IMR-90 (cell line): ENCODE measurements around the gene MGRN1. TPM values are rescaled to one million over a fixed set of nuclear protein-coding genes. Genes with fewer than 3 reads are reported as not detected.
A peak's percentile ranks its signal among the peaks of the same experiment; 100 is the strongest.

Source experiments
- ATAC-seq: fragments of 200-7000 bp; cut with Tn5 transposase; 2 replicates; pipeline ENCODE4 v1.9.1; 2020; ENCODE audit warnings: low read depth, mild to moderate bottlenecking, moderate library complexity
- BruUV-seq: library from RNA; stranded (reverse); fragments of 400-500 nt; replicated peaks from 2 replicates; lab custom pipeline; 2021; lab: Mats Ljungman, UMichigan
- CTCF ChIA-PET: fragments of 300-600 bp; formaldehyde crosslinking; extraction: SDS; loops from one replicate; lab custom pipeline; 2021; ENCODE audit warnings: antibody characterized with exemption; lab: Yijun Ruan, JAX
- POLR2A ChIA-PET: fragments of 300-600 bp; sonication (Branson Sonifier 250); formaldehyde crosslinking; loops from one replicate; lab custom pipeline; 2022; ENCODE audit warnings: antibody characterized with exemption; ENCODE audit not compliant: unreplicated experiment; lab: Charles Lee
- DNase-seq: peaks from one replicate; pipeline ENCODE4 v3.0.0; 2013
- H2AFZ ChIP-seq: replicated peaks from 2 replicates; pipeline ENCODE3; 2013; ENCODE audit warnings: low read length, mild to moderate bottlenecking; ENCODE audit not compliant: poor library complexity
- H2AK5ac ChIP-seq: 2 replicates; pipeline ENCODE4 v1.6.1; 2013; ENCODE audit warnings: low read depth, low read length, inconsistent platforms
- H2AK9ac ChIP-seq: replicated peaks from 2 replicates; pipeline ENCODE3; 2013; ENCODE audit warnings: mild to moderate bottlenecking, low read depth, low read length, moderate library complexity; ENCODE audit not compliant: poor library complexity
- H2BK120ac ChIP-seq: 2 replicates; pipeline ENCODE4 v1.6.1; 2013; ENCODE audit warnings: low read depth, low read length, inconsistent platforms
- H2BK15ac ChIP-seq: 3 replicates; pipeline ENCODE4 v1.6.1; 2013; ENCODE audit warnings: low read depth, low read length, inconsistent platforms
- H2BK20ac ChIP-seq: 2 replicates; pipeline ENCODE4 v1.6.1; 2013; ENCODE audit warnings: low read depth, mild to moderate bottlenecking, inconsistent platforms, low read length, moderate library complexity
- H2BK5ac ChIP-seq: 2 replicates; pipeline ENCODE4 v1.6.1; 2013; ENCODE audit warnings: mild to moderate bottlenecking, low read depth, low read length, inconsistent platforms; ENCODE audit not compliant: poor library complexity, severe bottlenecking
- H3K14ac ChIP-seq: replicated peaks from 2 replicates; pipeline ENCODE4 v1.6.1; 2013; ENCODE audit warnings: low read depth, low read length, inconsistent platforms
- H3K18ac ChIP-seq: 2 replicates; pipeline ENCODE4 v1.6.1; 2013; ENCODE audit warnings: low read depth, low read length, control low read depth
- H3K23ac ChIP-seq: 2 replicates; pipeline ENCODE4 v1.6.1; 2013; ENCODE audit warnings: low read depth, low read length, inconsistent platforms
- H3K27ac ChIP-seq: 2 replicates; pipeline ENCODE4 v1.5.1; 2013; ENCODE audit warnings: mild to moderate bottlenecking, control low read depth, low read length; ENCODE audit not compliant: insufficient read depth
- H3K27me3 ChIP-seq: 2 replicates; pipeline ENCODE4 v1.6.1; 2013; ENCODE audit warnings: low read length; ENCODE audit not compliant: control insufficient read depth, insufficient read depth
- H3K36me3 ChIP-seq: 2 replicates; pipeline ENCODE4 v1.6.1; 2013; ENCODE audit warnings: low read length, mixed read lengths; ENCODE audit not compliant: control insufficient read depth, insufficient read depth
- H3K4ac ChIP-seq: 2 replicates; pipeline ENCODE4 v1.6.1; 2013; ENCODE audit warnings: low read depth, low read length, inconsistent platforms
- H3K4me1 ChIP-seq: 2 replicates; pipeline ENCODE4 v1.6.1; 2013; ENCODE audit warnings: low read length, mixed read lengths; ENCODE audit not compliant: control insufficient read depth, insufficient read depth
- H3K4me2 ChIP-seq: 2 replicates; pipeline ENCODE4 v1.6.1; 2013; ENCODE audit warnings: low read depth, mild to moderate bottlenecking, control low read depth, low read length, moderate library complexity
- H3K4me3 ChIP-seq: 2 replicates; pipeline ENCODE4 v1.5.1; 2013; ENCODE audit warnings: low read depth, mild to moderate bottlenecking, control low read depth, low read length, moderate library complexity; ENCODE audit not compliant: insufficient read depth
- H3K56ac ChIP-seq: 2 replicates; pipeline ENCODE4 v1.6.1; 2013; ENCODE audit warnings: low read length, inconsistent platforms; ENCODE audit not compliant: insufficient read depth; ENCODE audit errors: extremely low read depth
- H3K79me1 ChIP-seq, 2 experiments: 2 replicates each; pipeline ENCODE4 v1.6.1; 2013; ENCODE audit warnings: low read length in 2 of 2, inconsistent platforms in 1 of 2, low read depth in 1 of 2
- H3K9ac ChIP-seq: 2 replicates; pipeline ENCODE4 v1.6.1; 2013; ENCODE audit warnings: low read depth, low read length, control low read depth
- H3K9me1 ChIP-seq: 2 replicates; pipeline ENCODE4 v1.6.1; 2013; ENCODE audit warnings: low read length, inconsistent platforms; ENCODE audit not compliant: insufficient read depth
- H3K9me3 ChIP-seq: 2 replicates; pipeline ENCODE4 v1.6.1; 2013; ENCODE audit warnings: low read length; ENCODE audit not compliant: control insufficient read depth, insufficient read depth
- H4K20me1 ChIP-seq: 2 replicates; pipeline ENCODE4 v1.6.1; 2013; ENCODE audit warnings: low read length, inconsistent platforms; ENCODE audit not compliant: insufficient read depth
- H4K5ac ChIP-seq: 2 replicates; pipeline ENCODE4 v1.6.1; 2013; ENCODE audit warnings: mild to moderate bottlenecking, low read depth, low read length, control low read depth
- H4K8ac ChIP-seq, 2 experiments: 2 replicates each; pipeline ENCODE4 v1.6.1; 2013; ENCODE audit warnings: low read depth in 2 of 2, low read length in 2 of 2, control low read depth in 1 of 2, inconsistent platforms in 1 of 2
- H4K91ac ChIP-seq: 2 replicates; pipeline ENCODE4 v1.6.1; 2013; ENCODE audit warnings: low read depth, low read length, inconsistent platforms; ENCODE audit not compliant: insufficient read depth
- BHLHE40 ChIP-seq: fragments of 150-350 bp; IDR thresholded peaks from 2 replicates; pipeline ENCODE4 v1.6.1; 2016; ENCODE audit warnings: mild to moderate bottlenecking, low read depth, low read length
- CHD1 ChIP-seq: IDR thresholded peaks from 2 replicates; pipeline ENCODE4 v1.6.1; 2012; ENCODE audit warnings: low read depth, low read length, improper control_type of control experiment
- MAZ ChIP-seq: IDR thresholded peaks from 2 replicates; pipeline ENCODE4 v1.6.1; 2012; ENCODE audit warnings: low read depth, mild to moderate bottlenecking, low read length, improper control_type of control experiment, moderate library complexity, borderline replicate concordance
- MXI1 ChIP-seq: IDR thresholded peaks from 2 replicates; pipeline ENCODE4 v1.6.1; 2012; ENCODE audit warnings: low read depth, mild to moderate bottlenecking, low read length, moderate library complexity, borderline replicate concordance
- RCOR1 ChIP-seq: IDR thresholded peaks from 2 replicates; pipeline ENCODE4 v1.6.1; 2012; ENCODE audit warnings: mild to moderate bottlenecking, low read length, improper control_type of control experiment; ENCODE audit not compliant: insufficient replicate concordance
- RFX5 ChIP-seq: IDR thresholded peaks from 2 replicates; pipeline ENCODE4 v1.8.0; 2012; ENCODE audit warnings: low read depth, mild to moderate bottlenecking, low read length, moderate library complexity
- SMC3 ChIP-seq: fragments of 150-350 bp; IDR thresholded peaks from 2 replicates; pipeline ENCODE4 v1.6.1; 2016; ENCODE audit warnings: low read depth, mild to moderate bottlenecking, antibody characterized with exemption, low read length, moderate library complexity
- WGBS, 2 experiments: methylation state at CpG; one replicate each; pipeline versions ENCODE4 v1.1.5 to v1.1.7; 2013; ENCODE audit warnings: missing lambda C conversion rate in 2 of 2; ENCODE audit not compliant: insufficient read length in 1 of 2; ENCODE audit errors: extremely low coverage in 2 of 2; 5-methylcytosine and 5-hydroxymethylcytosine counted together
- dilution Hi-C: fragments of 300-500 bp; cut with HindIII; formaldehyde crosslinking; loops from one replicate; pipeline ENCODE4 v1.14.3; 2018; ENCODE audit warnings: low sequenced_read_pairs; ENCODE audit not compliant: unreplicated experiment
- in situ Hi-C: fragments of 300-500 bp; cut with MboI; formaldehyde crosslinking; loops from 3 replicates; pipeline ENCODE4 v1.14.3; 2019; ENCODE audit warnings: low sequenced_read_pairs, inconsistent platforms, mixed read lengths
- intact Hi-C: fragments of 100-400 bp; cut with micrococcal nuclease; formaldehyde crosslinking; loops from 2 replicates; pipeline ENCODE4 v1.10.0; 2022
- polyA plus RNA-seq, 3 experiments: library from polyadenylated mRNA; depleted of rRNA; stranded (reverse); fragments of >200 nt; gene quantifications; 2 replicates each; pipeline ENCODE4 v1.2.3, GENCODE V29; 2012; ENCODE audit warnings: low replicate concordance in 1 of 3
- total RNA-seq: library from RNA; depleted of rRNA; stranded (reverse); fragments of >200 nt; gene quantifications from 2 replicates; pipeline ENCODE4 v1.2.3, GENCODE V29; 2012

The MGRN1 gene
- total and polyA plus RNA-seq, 2 of the 4 experiments (the other 2 are of a cell fraction), result 11.7 to 32.7 TPM

GRCh38 chr16:4734063-4734729, 109.6 kb downstream of the MGRN1 start, which contains the start of the genes ANKS3 and DNAAF8:
ANKS3 (minus strand) TSS chr16:4734271; CDS start chr16:4730149, 4,122 bp downstream.
DNAAF8 (plus strand) TSS chr16:4734537; CDS start chr16:4736515, 1,978 bp downstream.
- no peak within 1 kb of the TSS; the same call in 2 of the 3 replicates for H2BK15ac ChIP-seq
- no peak within 1 kb of the TSS for H2BK120ac ChIP-seq
- ATAC-seq (peak; percentile 95), DNase-seq (peak; percentile 97)
- peak within 1 kb of the TSS; percentile 74 for H3K18ac ChIP-seq
- BruUV-seq, result no TSS peak
- peak within 1 kb of the TSS; percentile 84 for H2AK9ac ChIP-seq
- peak within 1 kb of the TSS; percentile 60 for H3K14ac ChIP-seq
- in situ Hi-C loops, result no loop called here
- peak within 1 kb of the TSS; percentile 82 for H4K5ac ChIP-seq
- H4K91ac ChIP-seq, result peak within 1 kb of the TSS; percentile 49
- 0% methylated on average over 41 of the region's 70 CpGs; no CpG with 5 or more reads in 1 of the 2 experiments for WGBS, 2 experiments
- peak within 1 kb of the TSS; percentile 48 for H3K56ac ChIP-seq
- peak within 1 kb of the TSS; percentile 98 for H3K4me2 ChIP-seq
- dilution Hi-C loops, result no loop called here
- peaks cover 3% of the 10 kb centered on the region; the same call in 1 of the 2 replicates for H4K20me1 ChIP-seq
- peak within 1 kb of the TSS; percentile 53 for H2BK5ac ChIP-seq
- peaks cover 19 to 35% of the 10 kb centered on the region in 2 experiments for H3K79me1 ChIP-seq
- TF ChIP-seq MXI1 (peak; percentile 95), MAZ (peak; percentile 70), RFX5 (no peak), CHD1 (no peak), SMC3 (no peak), RCOR1 (no peak), BHLHE40 (peak; percentile 20; the same call in 1 of the 2 replicates)
- peaks cover 4% of the 10 kb centered on the region; the same call in 1 of the 2 replicates for H3K9me1 ChIP-seq
- H2AK5ac ChIP-seq, result peak within 1 kb of the TSS; percentile 74; the same call in 1 of the 2 replicates
- no peaks in the 10 kb centered on the region for H3K27me3 ChIP-seq
- peak within 1 kb of the TSS; percentile 90 to 92 for H4K8ac ChIP-seq
- H3K9ac ChIP-seq, result peak within 1 kb of the TSS; percentile 92
- intact Hi-C loops, result loop anchor here (2.0 kb wide), 2 partner anchors 33 to 223 kb away; partner anchors contain the start of gene ZNF500
- peak within 1 kb of the TSS; percentile 89 for H3K4me3 ChIP-seq
- ChIA-PET CTCF (interaction anchor here (0.6 to 0.8 kb wide), 2 partner anchors 11 to 221 kb away, joined by 3 to 4 read pairs; no protein-coding TSS in a partner anchor), POLR2A (interaction anchor here (0.6 kb wide), 1 partner anchor 112 kb away, joined by 3 read pairs; no protein-coding TSS in a partner anchor)
- H2BK20ac ChIP-seq, result no peak within 1 kb of the TSS
- H2AFZ ChIP-seq, result peak within 1 kb of the TSS; percentile 98
- peaks cover 7% of the 10 kb centered on the region for H3K36me3 ChIP-seq
- H3K9me3 ChIP-seq, result no peaks in the 10 kb centered on the region
- peak within 1 kb of the TSS; percentile 65 for H3K4ac ChIP-seq
- H3K27ac ChIP-seq, result peak within 1 kb of the TSS; percentile 84
- peaks cover 4% of the 10 kb centered on the region for H3K4me1 ChIP-seq
- H3K23ac ChIP-seq, result peak within 1 kb of the TSS; percentile 53
